ENCODE results near the gene SEPTIN5. TPM values are rescaled to one million over a fixed set of nuclear protein-coding genes. Genes with fewer than 3 reads are reported as not detected.

The SEPTIN5 gene
- total and polyA plus RNA-seq, 9 of the 15 experiments (the other 6 are each of a cell fraction or from before 2014, with no cell fraction given): 0.03 to 195 (median 119) TPM

DNA sequence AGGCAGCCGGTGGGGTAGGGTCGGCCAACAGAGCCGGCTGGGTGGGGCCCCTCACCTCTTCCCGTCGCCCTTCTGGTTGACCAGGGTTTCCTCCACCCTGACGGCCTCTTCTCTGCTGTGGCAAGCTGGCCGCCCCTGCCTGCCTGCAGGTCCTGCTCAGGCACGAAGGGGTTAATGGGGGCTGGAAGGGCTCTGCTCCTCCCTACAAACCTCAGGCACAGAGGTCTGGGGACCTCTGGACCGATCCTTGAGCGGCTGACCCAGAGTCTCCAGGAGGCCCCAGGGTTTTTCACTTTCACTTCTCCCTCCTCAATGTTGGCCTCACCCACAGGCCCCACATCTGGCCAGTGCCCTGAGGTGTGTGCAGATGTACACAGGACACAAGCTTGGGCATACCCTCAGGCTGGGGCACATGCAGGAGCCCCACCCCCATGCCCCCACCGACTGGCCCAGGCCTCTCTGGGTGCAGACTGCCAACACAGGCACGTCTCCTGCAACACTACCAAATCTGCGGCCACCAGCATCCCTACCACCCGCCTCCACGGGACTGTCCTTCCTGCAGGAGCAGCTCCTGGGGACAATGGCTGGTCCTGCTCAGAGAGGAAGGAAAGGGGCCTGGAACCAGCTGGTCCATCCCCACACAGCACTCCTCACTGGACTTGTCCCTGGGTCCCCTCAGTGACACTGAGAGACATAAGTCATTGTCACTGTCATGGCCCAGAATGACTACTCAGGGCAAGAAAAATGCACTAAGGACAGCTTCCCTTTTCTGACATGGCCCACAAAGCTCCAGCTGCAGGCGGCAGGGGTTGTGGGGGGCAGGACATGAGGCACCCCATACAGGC lies 43.1 kb downstream of the SEPTIN5 start:
- peaks cover 19 to 83% of the 10 kb centered on the region in 2 experiments; a peak in 4 of 5 replicates for H3K4me1 ChIP-seq (replicated peaks in 1 of 2; ENCODE audit: control insufficient read depth in 2 of 2, insufficient read depth in 2 of 2, low read length in 2 of 2)
- DNase-seq (ENCODE audit: extremely low read depth in 1 of 4, low spot score in 3 of 4) (peak in 2 of 4 experiments; percentile 72), FAIRE-seq (peak; percentile 65), ATAC-seq (peak; percentile 5)
- in situ Hi-C loops (cut with MboI): no loop called here
- no TSS peak for BruUV-seq (replicated peaks)
- peaks cover 52% of the 10 kb centered on the region for H4K20me1 ChIP-seq (replicated peaks; ENCODE audit: control insufficient read depth, insufficient read depth, low read length)
- H3K79me2 ChIP-seq (ENCODE audit: control insufficient read depth, insufficient read depth, low read length): peaks cover 14% of the 10 kb centered on the region
- peak overlapping the region; percentile 8 to 47; a peak in 3 of 4 replicates for H3K9ac ChIP-seq (ENCODE audit: insufficient read depth in 1 of 2, low read depth in 2 of 2, low read length in 2 of 2)
- no peak overlapping the region for H3K27ac ChIP-seq (ENCODE audit: extremely low read depth, low read depth, low read length)
- intact Hi-C loops (cut with micrococcal nuclease): loop anchor here (5.0 kb wide), 1 partner anchor 135 kb away; no protein-coding TSS in a partner anchor
- POLR2A ChIA-PET: interaction anchor here (0.6 to 2.4 kb wide), 17 partner anchors 9 to 234 kb away, joined by 3 to 36 read pairs (median 4); partner anchors contain the start of genes GNB1L and RTL10
- peak overlapping the region; percentile 75 for H2AFZ ChIP-seq (ENCODE audit: low read depth, low read length)
- H3K4me3 ChIP-seq: peak overlapping the region; percentile 29
- CTCF ChIA-PET (ENCODE audit: low intra/inter-chr PET ratio): interaction anchor here (0.5 to 3.8 kb wide), 10 partner anchors 10 to 256 kb away, joined by 3 to 91 read pairs (median 4); no protein-coding TSS in a partner anchor
- 25% methylated on average over 16 of the region's 16 CpGs for WGBS (ENCODE audit: insufficient coverage, low coverage, missing lambda C conversion rate)
- peak overlapping the region; percentile 66 for H3K4me2 ChIP-seq (ENCODE audit: insufficient read depth, low read length)
- H3K9me1 ChIP-seq (ENCODE audit: control insufficient read depth, insufficient read depth, low read length): peaks cover 2% of the 10 kb centered on the region
- peaks cover 48 to 69% of the 10 kb centered on the region in 2 experiments; a peak in 4 of 5 replicates for H3K27me3 ChIP-seq (ENCODE audit: control insufficient read depth in 2 of 2, insufficient read depth in 2 of 2, low read length in 2 of 2)
- no peaks in the 10 kb centered on the region for H3K36me3 ChIP-seq (ENCODE audit: control insufficient read depth, insufficient read depth, low read length)
- no peaks in the 10 kb centered on the region; the same call in 1 of the 2 replicates for H3K9me3 ChIP-seq (replicated peaks; ENCODE audit: control insufficient read depth, insufficient read depth, low read depth, low read length)
- TF ChIP-seq, protein P1, sequence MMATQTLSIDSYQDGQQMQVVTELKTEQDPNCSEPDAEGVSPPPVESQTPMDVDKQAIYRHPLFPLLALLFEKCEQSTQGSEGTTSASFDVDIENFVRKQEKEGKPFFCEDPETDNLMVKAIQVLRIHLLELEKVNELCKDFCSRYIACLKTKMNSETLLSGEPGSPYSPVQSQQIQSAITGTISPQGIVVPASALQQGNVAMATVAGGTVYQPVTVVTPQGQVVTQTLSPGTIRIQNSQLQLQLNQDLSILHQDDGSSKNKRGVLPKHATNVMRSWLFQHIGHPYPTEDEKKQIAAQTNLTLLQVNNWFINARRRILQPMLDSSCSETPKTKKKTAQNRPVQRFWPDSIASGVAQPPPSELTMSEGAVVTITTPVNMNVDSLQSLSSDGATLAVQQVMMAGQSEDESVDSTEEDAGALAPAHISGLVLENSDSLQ (IDR thresholded peaks at IDR 0.05): peak; percentile 85
- TF ChIP-seq, protein P2, sequence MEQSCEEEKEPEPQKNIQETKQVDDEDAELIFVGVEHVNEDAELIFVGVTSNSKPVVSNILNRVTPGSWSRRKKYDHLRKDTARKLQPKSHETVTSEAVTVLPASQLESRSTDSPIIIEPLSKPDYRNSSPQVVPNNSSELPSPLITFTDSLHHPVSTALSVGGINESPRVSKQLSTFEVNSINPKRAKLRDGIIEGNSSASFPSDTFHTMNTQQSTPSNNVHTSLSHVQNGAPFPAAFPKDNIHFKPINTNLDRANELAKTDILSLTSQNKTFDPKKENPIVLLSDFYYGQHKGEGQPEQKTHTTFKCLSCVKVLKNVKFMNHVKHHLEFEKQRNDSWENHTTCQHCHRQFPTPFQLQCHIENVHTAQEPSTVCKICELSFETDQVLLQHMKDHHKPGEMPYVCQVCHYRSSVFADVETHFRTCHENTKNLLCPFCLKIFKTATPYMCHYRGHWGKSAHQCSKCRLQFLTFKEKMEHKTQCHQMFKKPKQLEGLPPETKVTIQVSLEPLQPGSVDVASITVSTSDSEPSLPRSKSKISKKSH (CRISPR knock-in tag; IDR thresholded peaks at IDR 0.05): no peak
- TF ChIP-seq HDAC8 (tag; IDR thresholded peaks at IDR 0.05) (0 out of 2 replicates have a peak, but pooled peaks have one; percentile 29), MTA1 (IDR thresholded peaks at IDR 0.05; ENCODE audit: borderline replicate concordance) (0 out of 2 replicates have a peak, but pooled peaks have one; percentile 34), ZNF764 (CRISPR knock-in tag; IDR thresholded peaks at IDR 0.05; ENCODE audit: low read depth) (peak; percentile 40; the same call in 1 of the 2 replicates), HDAC2 (IDR thresholded peaks at IDR 0.05) (0 out of 2 replicates have a peak, but pooled peaks have one; percentile 27), RB1 (IDR thresholded peaks at IDR 0.05; ENCODE audit: low read depth) (peak; percentile 36; the same call in 1 of the 2 replicates), ELF2 (CRISPR knock-in tag; IDR thresholded peaks at IDR 0.05) (peak; percentile 43; the same call in 1 of the 2 replicates), JUND (IDR thresholded peaks at IDR 0.05; ENCODE audit: borderline replicate concordance, low read depth, low read length) (peak; percentile 4; the same call in 1 of the 2 replicates), JUND (tag; IDR thresholded peaks at IDR 0.05; ENCODE audit: borderline replicate concordance, low read depth, low read length) (no peak)
- TF ChIP-seq, protein P3, sequence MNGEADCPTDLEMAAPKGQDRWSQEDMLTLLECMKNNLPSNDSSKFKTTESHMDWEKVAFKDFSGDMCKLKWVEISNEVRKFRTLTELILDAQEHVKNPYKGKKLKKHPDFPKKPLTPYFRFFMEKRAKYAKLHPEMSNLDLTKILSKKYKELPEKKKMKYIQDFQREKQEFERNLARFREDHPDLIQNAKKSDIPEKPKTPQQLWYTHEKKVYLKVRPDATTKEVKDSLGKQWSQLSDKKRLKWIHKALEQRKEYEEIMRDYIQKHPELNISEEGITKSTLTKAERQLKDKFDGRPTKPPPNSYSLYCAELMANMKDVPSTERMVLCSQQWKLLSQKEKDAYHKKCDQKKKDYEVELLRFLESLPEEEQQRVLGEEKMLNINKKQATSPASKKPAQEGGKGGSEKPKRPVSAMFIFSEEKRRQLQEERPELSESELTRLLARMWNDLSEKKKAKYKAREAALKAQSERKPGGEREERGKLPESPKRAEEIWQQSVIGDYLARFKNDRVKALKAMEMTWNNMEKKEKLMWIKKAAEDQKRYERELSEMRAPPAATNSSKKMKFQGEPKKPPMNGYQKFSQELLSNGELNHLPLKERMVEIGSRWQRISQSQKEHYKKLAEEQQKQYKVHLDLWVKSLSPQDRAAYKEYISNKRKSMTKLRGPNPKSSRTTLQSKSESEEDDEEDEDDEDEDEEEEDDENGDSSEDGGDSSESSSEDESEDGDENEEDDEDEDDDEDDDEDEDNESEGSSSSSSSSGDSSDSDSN (IDR thresholded peaks at IDR 0.05; ENCODE audit: borderline replicate concordance in 1 of 2, low read depth in 2 of 2, low read length in 2 of 2): peak in 1 of 2 experiments; percentile 3; a peak in 1 of 4 replicates
